Mammary epithelial cell (primary cell): Measurements from ENCODE around the gene DTWD2.
"Not testable (repeated sequence)": the region's sequence is repeated elsewhere in the genome, so short reads cannot be mapped to it uniquely, and the experiment has no call there.

Experiments
- CTCF ChIP-seq, 2 donors: IDR thresholded peaks in 1 of 2; conservative IDR thresholded peaks in 1 of 2; 2 replicates each; pipeline ENCODE4 v1.5.1; 2011 to 2012; ENCODE audit warnings: inconsistent platforms in 2 of 2, low read length in 2 of 2, mild to moderate bottlenecking in 2 of 2, control low read depth in 1 of 2, low read depth in 1 of 2; ENCODE audit not compliant: insufficient read depth in 1 of 2; ENCODE audit errors: extremely low read depth in 1 of 2
- EZH2 ChIP-seq: IDR thresholded peaks from 2 replicates; pipeline ENCODE4 v1.6.1; 2012; ENCODE audit warnings: low read length, inconsistent platforms, borderline replicate concordance

- not testable (repeated sequence) for TF ChIP-seq CTCF (conservative IDR thresholded peaks at IDR 0.05 in 1 of 2, IDR thresholded peaks at IDR 0.05 in 1 of 2; ENCODE audit: extremely low read depth in 1 of 2, insufficient read depth in 1 of 2, low read depth in 1 of 2, low read length in 2 of 2); EZH2
Observed at GRCh38 chr5:118992055-118992454, 3.7 kb upstream of the DTWD2 start.
